ENCODE results near the gene TRIM62. TPM values are rescaled to one million over a fixed set of nuclear protein-coding genes. Genes with fewer than 3 reads are reported as not detected.

Gene TRIM62
- total and polyA plus RNA-seq, 9 donors = 3.3 to 11.4 (median 5.7) TPM

GRCh38 chr1:33191731-33192275 lies 10.0 kb upstream of the TRIM62 start:
- no peaks in the 10 kb centered on the region for H3K9me3 ChIP-seq
- WGBS, 3 donors = 70 to 77% (median 76%) methylated on average over 2 of the region's 2 CpGs

GRCh38 chr1:33190701-33191100 lies 8.9 kb upstream of the TRIM62 start:
- intact Hi-C loops (cut with DNase I) = no loop called here

More at GRCh38 chr1:33191731-33192275, 10.0 kb upstream of the TRIM62 start:
- Histone ChIP-seq H3K27me3 (no peaks in the 10 kb centered on the region), H3K4me3 (no peak overlapping the region), H3K27ac (no peak overlapping the region), H3K36me3 (no peaks in the 10 kb centered on the region), H3K4me1 (ENCODE audit: insufficient read depth) (no peaks in the 10 kb centered on the region)
- intact Hi-C loops (cut with DNase I) = no loop called here
- no peak for TF ChIP-seq POLR2A (IDR thresholded peaks at IDR 0.05)
- no peak for TF ChIP-seq CTCF (IDR thresholded peaks at IDR 0.05)
- TF ChIP-seq EP300 (IDR thresholded peaks at IDR 0.05) = no peak
- DNase-seq = no peak

GRCh38 chr1:33188572-33189275 lies 6.9 kb upstream of the TRIM62 start:
- Histone ChIP-seq H3K4me1 (ENCODE audit: insufficient read depth) (no peaks in the 10 kb centered on the region), H3K4me3 (no peak overlapping the region), H3K27ac (no peak overlapping the region), H3K27me3 (no peaks in the 10 kb centered on the region), H3K36me3 (no peaks in the 10 kb centered on the region), H3K9me3 (no peaks in the 10 kb centered on the region)
- 76 to 81% (median 77%) methylated on average over 6 of the region's 6 CpGs for WGBS, 3 donors
- no peak for TF ChIP-seq POLR2A (IDR thresholded peaks at IDR 0.05)
- TF ChIP-seq EP300 (IDR thresholded peaks at IDR 0.05) = no peak
- no peak for TF ChIP-seq CTCF (IDR thresholded peaks at IDR 0.05)
- DNase-seq = no peak
- intact Hi-C loops (cut with DNase I) = no loop called here

More at GRCh38 chr1:33190701-33191100, 8.9 kb upstream of the TRIM62 start:
- H3K27me3 ChIP-seq = no peaks in the 10 kb centered on the region
- H3K4me3 ChIP-seq = no peak overlapping the region
- no peak for TF ChIP-seq POLR2A (IDR thresholded peaks at IDR 0.05)
- TF ChIP-seq CTCF (IDR thresholded peaks at IDR 0.05) = no peak
- TF ChIP-seq EP300 (IDR thresholded peaks at IDR 0.05) = no peak
- no peak overlapping the region for H3K27ac ChIP-seq
- DNase-seq = no peak
- no peaks in the 10 kb centered on the region for H3K36me3 ChIP-seq
- no peaks in the 10 kb centered on the region for H3K9me3 ChIP-seq
- H3K4me1 ChIP-seq (ENCODE audit: insufficient read depth) = no peaks in the 10 kb centered on the region
- 55 to 70% (median 67%) methylated on average over 2 of the region's 2 CpGs for WGBS, 3 donors

GRCh38 chr1:33186936-33187335 lies 5.1 kb upstream of the TRIM62 start:
- Histone ChIP-seq H3K9me3 (no peaks in the 10 kb centered on the region), H3K36me3 (no peaks in the 10 kb centered on the region), H3K27ac (no peak overlapping the region), H3K27me3 (no peaks in the 10 kb centered on the region), H3K4me3 (no peak overlapping the region), H3K4me1 (ENCODE audit: insufficient read depth) (no peaks in the 10 kb centered on the region)
- no peak for DNase-seq
- TF ChIP-seq EP300 (IDR thresholded peaks at IDR 0.05) (no peak), CTCF (IDR thresholded peaks at IDR 0.05) (no peak), POLR2A (IDR thresholded peaks at IDR 0.05) (no peak)
- 80 to 88% (median 84%) methylated on average over 1 of the region's 1 CpG for WGBS, 3 donors
- intact Hi-C loops (cut with DNase I) = no loop called here

Measured in ovary (tissue), 9 donors.